Breast epithelium (tissue), 3 donors: ENCODE measurements around the gene PIWIL1.

Experiments used
- POLR2A ChIP-seq: fragments of 450-650 bp; IDR thresholded peaks from one replicate; pipeline ENCODE4 v1.6.1; 2016; ENCODE audit warnings: antibody characterized with exemption, mild to moderate bottlenecking, moderate library complexity
- POLR2AphosphoS5 ChIP-seq, 3 donors: sonication (generic); formaldehyde crosslinking; IDR thresholded peaks; one replicate each; pipeline ENCODE4 v1.6.1; 2017; ENCODE audit warnings: antibody characterized with exemption in 3 of 3
- TF ChIP-seq, protein P1 (sequence below), 3 donors: fragments of 450-650 bp; IDR thresholded peaks; one replicate each; pipeline ENCODE4 v1.5.1; 2016 to 2017; ENCODE audit warnings: antibody characterized with exemption in 3 of 3, mild to moderate bottlenecking in 3 of 3, moderate library complexity in 3 of 3

- TF ChIP-seq POLR2A (no peak), POLR2AphosphoS5 (IDR thresholded peaks at IDR 0.05) (no peak)
- TF ChIP-seq, protein P1, sequence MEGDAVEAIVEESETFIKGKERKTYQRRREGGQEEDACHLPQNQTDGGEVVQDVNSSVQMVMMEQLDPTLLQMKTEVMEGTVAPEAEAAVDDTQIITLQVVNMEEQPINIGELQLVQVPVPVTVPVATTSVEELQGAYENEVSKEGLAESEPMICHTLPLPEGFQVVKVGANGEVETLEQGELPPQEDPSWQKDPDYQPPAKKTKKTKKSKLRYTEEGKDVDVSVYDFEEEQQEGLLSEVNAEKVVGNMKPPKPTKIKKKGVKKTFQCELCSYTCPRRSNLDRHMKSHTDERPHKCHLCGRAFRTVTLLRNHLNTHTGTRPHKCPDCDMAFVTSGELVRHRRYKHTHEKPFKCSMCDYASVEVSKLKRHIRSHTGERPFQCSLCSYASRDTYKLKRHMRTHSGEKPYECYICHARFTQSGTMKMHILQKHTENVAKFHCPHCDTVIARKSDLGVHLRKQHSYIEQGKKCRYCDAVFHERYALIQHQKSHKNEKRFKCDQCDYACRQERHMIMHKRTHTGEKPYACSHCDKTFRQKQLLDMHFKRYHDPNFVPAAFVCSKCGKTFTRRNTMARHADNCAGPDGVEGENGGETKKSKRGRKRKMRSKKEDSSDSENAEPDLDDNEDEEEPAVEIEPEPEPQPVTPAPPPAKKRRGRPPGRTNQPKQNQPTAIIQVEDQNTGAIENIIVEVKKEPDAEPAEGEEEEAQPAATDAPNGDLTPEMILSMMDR (IDR thresholded peaks at IDR 0.05), result no peak
Measured at GRCh38 chr12:130342442-130342841, 4.8 kb downstream of the PIWIL1 start.
